Stimulated activated naive CD4-positive, alpha-beta T cell (primary cell): ENCODE measurements around the gene AKR1D1.
"Not testable (repeated sequence)": the region's sequence is repeated elsewhere in the genome, so short reads cannot be mapped to it uniquely, and the experiment has no call there.

Experiments used
- DNase-seq, 6 experiments: peaks; one replicate each; lab custom pipeline; 2025; lab: John Stamatoyannopoulos, UW

Gene AKR1D1, protein sequence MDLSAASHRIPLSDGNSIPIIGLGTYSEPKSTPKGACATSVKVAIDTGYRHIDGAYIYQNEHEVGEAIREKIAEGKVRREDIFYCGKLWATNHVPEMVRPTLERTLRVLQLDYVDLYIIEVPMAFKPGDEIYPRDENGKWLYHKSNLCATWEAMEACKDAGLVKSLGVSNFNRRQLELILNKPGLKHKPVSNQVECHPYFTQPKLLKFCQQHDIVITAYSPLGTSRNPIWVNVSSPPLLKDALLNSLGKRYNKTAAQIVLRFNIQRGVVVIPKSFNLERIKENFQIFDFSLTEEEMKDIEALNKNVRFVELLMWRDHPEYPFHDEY

DNA sequence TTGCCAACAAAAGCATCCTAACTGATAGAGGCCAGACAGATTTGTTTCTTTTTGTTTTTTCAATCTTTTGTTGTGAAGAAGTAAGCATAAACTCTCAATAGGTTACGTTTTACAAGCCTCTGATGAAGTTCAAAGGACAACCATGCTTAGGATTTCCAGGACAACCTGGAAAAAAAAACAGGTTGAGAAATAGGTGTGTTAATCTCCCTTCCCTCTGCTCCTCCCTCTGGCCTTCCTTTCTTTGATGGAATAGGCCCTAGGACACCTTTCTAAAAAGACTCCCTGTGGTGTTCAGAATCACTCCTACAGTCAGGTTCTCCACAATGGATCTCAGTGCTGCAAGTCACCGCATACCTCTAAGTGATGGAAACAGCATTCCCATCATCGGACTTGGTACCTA is at the start of gene AKR1D1:
AKR1D1 (plus strand) TSS at position 264 of the 400 bp plus-strand sequence; CDS start at position 324, 60 bp downstream.
- DNase-seq, result no peak

- no peak for DNase-seq
Observed at GRCh38 chr7:138027100-138027499, 49.2 kb upstream of the AKR1D1 start.

DNA sequence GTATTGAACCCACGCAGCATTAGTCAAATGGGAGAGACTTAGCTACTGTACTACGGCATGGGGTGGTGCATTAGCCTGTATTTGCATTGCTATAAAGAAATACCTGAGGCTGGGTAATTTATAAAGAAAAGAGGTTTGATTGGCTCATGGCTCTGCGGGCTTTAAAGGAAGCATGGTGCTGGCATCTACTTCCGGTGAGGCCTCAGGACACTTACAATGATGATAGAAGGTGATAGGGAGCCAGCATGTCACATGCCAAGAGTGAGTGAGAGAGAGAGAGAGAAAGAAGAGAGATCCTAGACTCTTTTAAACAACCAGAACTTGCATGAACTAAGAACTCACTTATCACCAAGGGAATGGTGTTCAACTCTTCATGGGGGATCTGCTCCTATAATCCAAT is 47.1 kb upstream of the AKR1D1 start:
- no peak for DNase-seq

DNA sequence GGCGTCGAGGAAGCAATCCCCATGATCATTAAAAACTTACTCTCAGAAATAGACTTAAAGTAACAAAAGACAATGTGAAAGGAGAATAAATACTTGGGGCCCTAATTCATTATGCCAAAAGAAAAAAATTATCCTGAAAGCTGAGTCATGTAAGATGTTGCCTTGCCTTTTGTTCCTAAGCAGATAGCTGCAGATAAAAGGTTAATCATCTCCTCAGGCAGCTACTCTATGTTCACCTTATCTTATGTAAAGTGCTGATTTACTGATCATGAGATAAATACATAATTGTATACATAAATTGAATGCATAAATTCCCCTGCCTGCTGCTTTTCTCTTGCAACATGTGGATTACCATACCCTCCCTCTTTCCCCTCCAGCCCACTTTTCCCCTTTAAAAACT is 46.3 kb upstream of the AKR1D1 start:
- DNase-seq, result no peak

- DNase-seq, result no peak
Observed at GRCh38 chr7:138030679-138031351, 45.4 kb upstream of the AKR1D1 start.

DNA sequence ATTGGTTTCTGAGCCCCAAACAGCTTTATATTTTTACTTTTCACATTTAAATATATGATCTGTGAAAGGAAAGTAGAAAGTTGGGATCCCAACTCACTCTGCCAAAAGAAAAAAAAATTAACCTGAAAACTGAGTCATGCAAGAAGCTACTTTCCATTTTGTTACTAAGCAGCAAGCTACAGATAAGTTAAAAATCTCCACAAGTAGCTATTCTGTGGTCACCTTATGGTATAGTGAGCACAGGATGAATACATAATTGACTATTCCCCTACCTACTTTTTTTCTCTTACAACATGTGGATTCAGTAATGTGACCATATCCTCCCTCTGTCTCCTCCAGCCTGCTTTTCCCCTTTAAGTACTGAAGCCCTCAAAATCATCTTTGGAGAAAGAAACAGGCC is 44.1 kb upstream of the AKR1D1 start:
- DNase-seq, result no peak

DNA sequence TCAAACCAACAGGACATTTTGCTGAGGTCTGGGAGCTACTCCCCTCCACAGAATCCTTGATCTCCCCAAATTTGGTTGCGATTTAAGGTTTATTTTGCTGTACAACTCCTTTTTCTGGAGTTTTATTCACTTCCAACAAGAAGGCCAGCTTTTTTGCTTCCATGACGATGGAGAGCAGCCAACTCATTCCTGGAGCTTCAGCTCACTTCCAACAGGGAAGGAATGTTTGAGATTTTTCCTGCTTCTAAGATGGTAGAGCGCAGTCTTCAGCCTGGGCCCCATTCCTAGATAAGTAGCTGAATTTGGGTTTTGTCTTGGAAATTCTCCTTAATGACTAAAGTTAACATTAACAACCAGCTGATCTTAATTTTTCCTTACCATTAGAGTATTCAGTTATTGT is 43.5 kb upstream of the AKR1D1 start:
- DNase-seq, result no peak

GRCh38 chr7:138033241-138033640 is 43.0 kb upstream of the AKR1D1 start:
- DNase-seq, result no peak

DNA sequence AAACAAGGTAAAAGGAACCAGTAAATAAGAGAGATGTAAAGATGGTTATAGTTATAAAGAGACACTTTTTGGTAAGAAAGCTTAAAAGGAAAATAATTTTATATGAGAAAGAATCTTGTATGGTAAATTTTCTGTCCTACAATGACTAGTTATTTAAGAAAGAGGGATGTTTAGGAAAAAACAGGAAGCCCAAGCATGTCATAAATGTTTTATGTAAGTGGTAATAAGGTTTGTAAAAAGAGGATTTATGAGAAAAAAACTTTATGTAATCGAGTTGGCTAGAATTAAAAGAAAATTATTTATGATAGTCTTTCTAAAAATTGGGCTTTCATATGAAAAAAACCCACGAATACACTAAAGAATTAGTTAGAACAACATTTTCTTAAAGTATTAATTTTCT is 40.1 kb upstream of the AKR1D1 start:
- no peak for DNase-seq

DNA sequence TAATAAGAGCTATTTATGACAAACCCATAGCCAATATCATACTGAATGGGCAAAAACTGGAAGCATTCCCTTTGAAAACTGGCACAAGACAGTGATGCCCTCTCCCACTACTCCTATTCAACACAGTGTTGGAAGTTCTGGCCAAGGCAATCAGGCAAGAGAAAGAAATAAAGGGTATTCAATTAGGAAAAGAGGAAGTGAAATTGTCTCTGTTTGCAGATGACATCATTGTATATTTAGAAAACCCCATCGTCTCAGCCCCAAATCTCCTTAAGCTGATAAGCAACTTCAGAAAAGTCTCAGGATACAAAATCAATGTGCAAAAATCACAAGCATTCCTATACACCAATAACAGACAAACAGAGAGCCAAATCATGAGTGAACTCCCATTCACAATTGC is 36.2 kb upstream of the AKR1D1 start:
- not testable (repeated sequence) for DNase-seq

GRCh38 chr7:138044897-138045296 is 31.4 kb upstream of the AKR1D1 start:
- DNase-seq, result no peak

DNA sequence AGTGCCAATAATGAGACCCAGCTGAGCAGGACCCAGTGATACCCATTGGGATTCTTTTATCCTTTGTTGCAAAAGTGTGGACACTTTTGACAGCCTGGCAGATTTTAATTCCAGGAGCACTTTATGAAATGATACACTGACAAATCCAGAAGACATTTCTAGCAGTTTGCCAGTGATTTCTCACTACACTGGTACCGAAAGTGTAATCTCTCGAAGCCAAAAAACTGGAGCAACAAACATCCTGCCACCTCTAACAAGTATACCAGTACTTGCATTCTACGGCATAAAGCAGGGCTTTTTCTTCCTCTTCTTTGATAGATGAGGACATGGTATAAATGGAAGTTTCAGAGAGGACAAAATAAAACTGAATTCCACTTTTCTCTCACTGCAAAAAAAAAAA is 28.4 kb upstream of the AKR1D1 start:
- DNase-seq, result no peak

- no peak for DNase-seq
Observed at GRCh38 chr7:138049505-138050116, 26.6 kb upstream of the AKR1D1 start.

DNA sequence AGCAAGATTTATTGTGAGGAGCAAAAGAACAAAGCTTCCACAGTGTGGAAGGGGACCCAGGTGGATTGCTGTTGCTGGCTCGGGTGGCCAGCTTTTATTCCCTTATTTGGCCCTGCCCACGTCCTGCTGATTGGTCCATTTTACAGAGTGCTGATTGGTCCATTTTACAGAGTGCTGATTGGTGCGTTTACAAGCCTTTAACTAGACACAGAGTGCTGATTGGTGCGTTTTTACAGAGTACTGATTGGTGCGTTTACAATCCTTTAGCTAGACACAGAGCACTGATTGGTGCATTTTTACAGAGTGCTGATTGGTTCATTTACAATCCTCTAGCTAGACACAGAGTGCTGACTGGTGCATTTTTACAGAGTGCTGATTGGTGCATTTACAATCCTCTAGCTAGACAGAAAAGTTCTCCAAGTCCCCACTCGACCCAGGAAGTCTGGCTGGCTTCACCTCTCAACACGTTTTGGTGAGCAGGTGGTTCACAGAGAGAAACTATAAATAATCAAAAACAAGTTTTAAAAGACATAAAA is 24.5 kb upstream of the AKR1D1 start:
- DNase-seq, result not testable (repeated sequence)

- DNase-seq, result no peak
Observed at GRCh38 chr7:138052696-138053095, 23.6 kb upstream of the AKR1D1 start.

DNA sequence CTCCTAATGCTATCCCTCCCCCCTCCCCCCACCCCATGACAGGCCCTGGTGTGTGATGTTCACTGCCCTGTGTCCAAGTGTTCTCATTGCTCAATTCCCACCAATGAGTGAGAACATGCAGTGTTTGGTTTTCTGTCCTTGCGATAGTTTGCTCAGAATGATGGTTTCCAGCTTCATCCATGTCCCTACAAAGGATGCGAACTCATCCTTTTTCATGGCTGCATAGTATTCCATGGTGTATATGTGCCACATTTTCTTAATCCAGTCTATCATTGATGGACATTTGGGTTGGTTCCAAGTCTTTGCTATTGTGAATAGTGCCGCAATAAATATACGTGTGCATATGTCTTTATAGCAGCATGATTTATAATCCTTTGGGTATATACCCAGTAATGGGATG is 20.6 kb upstream of the AKR1D1 start:
- DNase-seq, result not testable (repeated sequence)

DNA sequence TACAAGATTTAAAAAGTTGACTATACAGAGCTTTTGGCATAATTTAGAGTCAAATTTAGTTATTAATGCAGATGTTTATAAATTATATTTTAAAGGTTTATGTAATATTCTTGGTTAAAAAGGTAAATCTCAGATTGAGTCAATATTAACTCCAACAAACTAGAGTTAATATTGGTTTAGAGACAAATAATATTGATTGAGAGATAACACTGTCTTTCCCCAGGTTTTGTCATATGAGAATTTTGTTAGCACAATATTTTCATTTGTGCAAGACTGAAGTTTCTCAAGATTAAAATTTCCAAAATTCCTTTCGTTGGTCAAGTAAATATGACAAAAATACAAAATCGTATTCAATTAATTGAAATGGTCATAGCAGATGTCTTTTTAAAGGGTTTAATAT is 12.9 kb upstream of the AKR1D1 start:
- DNase-seq, result no peak

- DNase-seq, result no peak
Observed at GRCh38 chr7:138064856-138065357, 11.4 kb upstream of the AKR1D1 start.

DNA sequence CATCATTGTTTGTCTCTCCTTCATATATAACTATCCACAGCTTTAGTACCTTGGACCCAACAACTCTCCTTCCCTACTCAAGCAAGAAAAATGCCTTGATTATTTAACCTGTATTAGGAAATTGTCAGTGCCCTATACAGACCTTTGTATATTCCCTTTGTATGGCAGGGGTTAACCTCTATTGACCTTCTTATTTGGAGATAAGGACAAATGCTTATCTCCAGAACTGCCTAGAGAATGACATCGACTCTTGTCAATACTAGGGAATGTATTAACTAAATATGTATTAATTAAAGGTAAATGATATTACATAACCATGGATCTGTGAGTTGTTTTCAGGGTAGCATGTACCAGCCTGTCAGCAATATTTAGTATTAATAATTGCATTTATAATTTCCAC is 10.4 kb upstream of the AKR1D1 start:
- DNase-seq, result no peak

- DNase-seq, result no peak
Observed at GRCh38 chr7:138066954-138067394, 9.3 kb upstream of the AKR1D1 start.

DNA sequence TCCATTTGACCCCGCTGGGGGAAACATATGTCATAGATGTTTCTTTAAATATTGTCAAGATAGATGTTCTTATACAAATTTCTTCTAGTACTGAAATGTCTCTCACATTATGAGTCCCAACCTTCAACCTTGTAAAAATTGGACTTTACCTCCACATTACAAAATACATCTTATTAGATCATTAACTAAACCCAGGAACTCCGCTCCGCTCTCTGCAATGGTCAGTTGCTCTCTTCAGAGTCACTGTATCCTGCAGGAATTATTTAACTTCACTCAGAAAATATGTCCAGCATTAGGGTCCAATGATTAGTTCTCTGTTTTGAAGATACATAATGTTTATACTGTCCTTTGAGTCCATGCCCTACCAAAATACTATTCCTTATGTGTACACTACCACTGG is 8.5 kb upstream of the AKR1D1 start:
- DNase-seq, result no peak

DNA sequence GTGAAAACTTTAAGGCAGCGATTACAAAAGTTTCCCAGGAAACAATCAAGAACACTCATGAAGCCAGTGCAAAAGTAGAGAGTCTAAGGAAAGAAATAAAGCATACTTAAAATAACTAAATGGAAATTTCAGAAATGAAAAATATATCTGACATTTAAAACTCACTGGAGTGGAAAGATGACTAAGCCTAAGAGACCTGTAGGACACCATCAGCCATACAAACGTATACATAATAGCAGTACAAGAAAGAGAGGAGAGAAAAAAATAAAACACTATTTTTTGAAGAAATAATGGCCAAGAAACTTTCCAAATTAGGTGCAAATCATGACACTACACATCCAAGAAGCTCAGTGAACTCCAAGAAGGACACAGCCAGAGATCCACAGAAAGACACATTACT is 5.4 kb upstream of the AKR1D1 start:
- DNase-seq, result no peak

DNA sequence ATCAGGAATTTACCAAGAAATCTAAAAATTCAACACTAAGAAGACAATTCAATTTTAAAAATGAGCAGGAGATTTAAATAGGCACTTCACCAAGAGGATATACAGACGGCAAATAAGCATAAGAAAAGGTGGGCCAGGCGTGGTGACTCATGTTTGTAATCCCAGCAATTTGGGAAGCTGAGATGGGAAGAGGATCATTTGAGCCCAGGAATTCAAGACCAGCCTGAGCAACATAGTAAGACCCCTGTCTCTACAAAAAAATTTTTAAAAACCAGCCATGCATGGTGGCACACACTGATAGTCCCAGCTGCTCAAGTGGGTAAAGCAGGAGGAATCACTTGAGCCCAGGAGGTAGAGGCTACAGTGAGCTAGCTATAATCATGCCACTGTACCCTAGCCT is 3.5 kb upstream of the AKR1D1 start:
- no peak for DNase-seq
